A549 treated with DMSO at 1 μM for 4 hours (cell line): ENCODE data around the gene ZCCHC18. TPM values are rescaled to one million over a fixed set of nuclear protein-coding genes. Genes with fewer than 3 reads are reported as not detected.

ENCODE experiments used
- total RNA-seq: library from RNA; stranded (reverse); fragments of 200-300 nt; extraction: Qiagen RNA extraction; gene quantifications from 5 replicates; pipeline ENCODE4 v1.2.3, GENCODE V29; 2022; ENCODE audit warnings: low read depth

Gene ZCCHC18
- 0.07 to 0.87 TPM (median 0.24 TPM) in 4 of 5 replicates, not detected in the other for total RNA-seq

DNA sequence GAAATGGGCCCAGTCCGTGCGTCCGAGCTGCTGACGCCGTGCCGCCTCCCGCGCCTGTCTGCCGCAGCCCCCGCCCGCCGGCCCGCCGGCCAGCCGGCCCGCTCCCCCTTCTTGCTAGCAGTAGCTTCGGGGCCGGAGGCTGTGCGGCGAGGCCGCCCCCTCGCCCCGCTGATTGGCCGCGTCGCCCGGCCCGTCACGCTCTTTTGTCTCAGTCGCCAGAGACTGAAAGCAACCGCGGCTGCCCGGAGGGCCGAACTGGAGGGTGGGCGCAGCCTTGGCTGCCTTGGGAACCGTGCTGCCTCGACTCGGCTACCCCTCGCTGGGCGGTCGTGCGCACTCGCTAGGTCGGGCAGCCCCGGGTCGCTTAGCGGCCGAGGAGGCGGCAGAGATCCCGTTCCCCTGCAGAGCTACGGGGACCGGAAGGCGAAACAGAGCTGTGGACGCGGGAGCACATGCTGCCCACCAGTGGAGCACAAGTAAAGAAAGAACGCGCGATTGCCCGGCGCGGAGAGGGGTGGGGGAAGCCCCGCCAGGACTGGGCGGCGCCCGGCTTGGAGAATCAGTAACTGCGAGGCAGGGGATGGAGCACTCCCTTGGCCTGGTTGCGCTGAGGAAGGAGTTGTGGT lies at the start of gene ZCCHC18:
Gene ZCCHC18 (plus strand): TSS at position 198 of the 626 bp plus-strand sequence. CDS start 1,589 bp downstream, outside the sequence.

DNA sequence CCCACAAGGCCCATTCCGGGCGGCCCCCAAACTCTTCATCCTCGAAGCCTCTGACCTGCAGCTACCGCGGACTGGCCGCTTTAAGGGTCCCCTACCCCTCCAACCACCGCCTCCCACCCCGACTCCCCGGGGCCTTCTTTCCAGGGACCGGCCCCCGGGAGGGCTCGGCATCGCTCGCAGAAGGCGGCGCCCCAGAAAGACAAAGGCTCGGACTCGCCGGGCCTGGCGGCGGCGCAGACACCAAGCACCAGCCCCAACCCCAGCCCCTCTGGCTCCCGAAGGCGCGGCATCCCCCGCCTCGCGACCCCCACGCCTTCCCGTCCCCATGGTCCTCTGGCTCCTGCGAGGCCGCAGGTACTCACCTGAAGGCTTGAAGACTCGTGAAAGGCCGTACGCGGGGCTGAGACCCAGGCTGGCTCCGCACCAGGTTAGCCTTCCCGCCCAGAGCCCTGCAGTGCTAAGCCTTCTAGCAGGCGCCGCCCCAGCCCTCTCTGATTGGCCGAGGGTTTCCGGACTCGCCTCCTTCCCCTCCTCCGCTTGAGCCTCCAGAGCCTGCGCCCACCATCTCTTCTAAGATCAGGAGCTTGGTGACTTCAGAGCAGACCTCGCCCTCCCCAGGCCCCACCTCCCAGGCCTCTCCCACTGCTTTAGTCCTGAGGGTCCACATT lies 36.4 kb upstream of the ZCCHC18 start, which contains the start of gene TMSB15C:
Gene TMSB15C (minus strand): TSS at position 459 of the 668 bp plus-strand sequence.

DNA sequence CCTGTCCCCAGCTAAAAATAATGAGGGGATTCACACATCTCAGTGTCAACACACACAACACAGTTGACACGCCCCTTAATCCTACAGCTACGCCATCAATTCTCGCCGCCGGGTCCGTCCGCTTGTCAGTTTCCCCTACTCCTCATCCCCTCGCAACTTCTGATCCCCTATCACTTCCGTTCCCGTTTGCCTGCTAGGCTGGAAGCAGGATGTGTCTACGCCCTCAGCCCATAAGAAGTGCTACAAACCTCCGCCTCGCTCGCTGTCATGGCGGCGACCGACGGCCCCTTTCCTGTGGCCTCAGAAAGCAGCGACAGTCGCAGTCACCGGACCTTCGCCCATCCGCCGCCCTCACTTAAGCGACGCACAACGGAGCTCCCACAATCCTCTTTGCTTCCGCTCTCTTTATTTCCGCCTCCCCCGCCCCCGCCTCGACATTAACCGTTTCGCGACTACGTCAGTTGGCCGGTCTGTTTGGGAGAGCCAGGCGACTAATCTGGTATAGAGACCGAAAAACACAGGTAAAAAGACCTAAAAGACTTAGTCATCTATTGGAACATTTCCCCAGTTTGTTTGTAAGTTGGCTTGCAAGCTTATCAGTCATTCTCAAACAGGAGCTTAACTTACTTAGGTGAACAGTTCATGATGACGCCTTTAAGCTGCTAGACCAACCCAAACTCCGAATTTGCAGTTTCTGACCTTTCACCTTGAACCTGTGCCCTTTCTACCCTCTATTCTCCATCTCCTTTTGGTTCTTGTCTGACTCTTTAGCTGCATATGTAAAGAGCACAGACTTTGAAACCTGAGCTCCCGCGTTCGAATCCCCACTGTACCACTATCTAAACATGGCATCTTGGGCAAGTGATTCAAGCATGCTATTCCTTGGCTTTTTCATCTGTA lies 44.6 kb downstream of the ZCCHC18 start, which contains the start of gene SLC25A53:
Gene SLC25A53 (minus strand): TSS at position 380 of the 900 bp plus-strand sequence. CDS start 51,752 bp downstream, outside the sequence.

Other genes starting within 250 kb of the ZCCHC18 start
- gene TMSB15B, start 149.9 kb upstream of the ZCCHC18 start, total RNA-seq = 5.0 to 6.9 TPM (median 5.6 TPM) in 5 replicates
- gene H2BW1, start 98.8 kb upstream of the ZCCHC18 start, total RNA-seq = not detected in 5 replicates
- not detected in 5 replicates for gene H2BW2, start 72.6 kb upstream of the ZCCHC18 start, total RNA-seq
- gene TMSB15C, start 36.3 kb upstream of the ZCCHC18 start, total RNA-seq = 0.09 to 0.31 TPM (median 0.16 TPM) in 4 of 5 replicates, not detected in the other
- gene SLC25A53, start 44.5 kb downstream of the ZCCHC18 start, total RNA-seq = 3.7 to 5.1 TPM (median 4.4 TPM) in 5 replicates
- 14.1 to 23.9 TPM (median 20.4 TPM) in 5 replicates for gene FAM199X, start 53.9 kb downstream of the ZCCHC18 start, total RNA-seq
- gene ESX1, start 142.4 kb downstream of the ZCCHC18 start, total RNA-seq = 0.05 to 0.17 TPM (median 0.10 TPM) in 4 of 5 replicates, not detected in the other